GM12865 (cell line): ENCODE results near the gene MBD3L5.
"Not testable (repeated sequence)": the region's sequence is repeated elsewhere in the genome, so short reads cannot be mapped to it uniquely, and the experiment has no call there.

ENCODE experiments used
- DNase-seq: peaks from one replicate; pipeline ENCODE4 v3.0.0; 2010; ENCODE audit warnings: low read depth
- H3K4me3 ChIP-seq: 2 replicates; pipeline ENCODE4 v1.5.1; 2011; ENCODE audit warnings: mild to moderate bottlenecking, low read depth, low read length, control low read depth
- TF ChIP-seq, protein P1 (sequence below): IDR thresholded peaks from 2 replicates; pipeline ENCODE4 v1.5.1; 2011; ENCODE audit warnings: low read length, control low read depth, low read depth, inconsistent platforms; ENCODE audit not compliant: insufficient read depth; ENCODE audit errors: missing control alignments

The MBD3L5 gene

DNA sequence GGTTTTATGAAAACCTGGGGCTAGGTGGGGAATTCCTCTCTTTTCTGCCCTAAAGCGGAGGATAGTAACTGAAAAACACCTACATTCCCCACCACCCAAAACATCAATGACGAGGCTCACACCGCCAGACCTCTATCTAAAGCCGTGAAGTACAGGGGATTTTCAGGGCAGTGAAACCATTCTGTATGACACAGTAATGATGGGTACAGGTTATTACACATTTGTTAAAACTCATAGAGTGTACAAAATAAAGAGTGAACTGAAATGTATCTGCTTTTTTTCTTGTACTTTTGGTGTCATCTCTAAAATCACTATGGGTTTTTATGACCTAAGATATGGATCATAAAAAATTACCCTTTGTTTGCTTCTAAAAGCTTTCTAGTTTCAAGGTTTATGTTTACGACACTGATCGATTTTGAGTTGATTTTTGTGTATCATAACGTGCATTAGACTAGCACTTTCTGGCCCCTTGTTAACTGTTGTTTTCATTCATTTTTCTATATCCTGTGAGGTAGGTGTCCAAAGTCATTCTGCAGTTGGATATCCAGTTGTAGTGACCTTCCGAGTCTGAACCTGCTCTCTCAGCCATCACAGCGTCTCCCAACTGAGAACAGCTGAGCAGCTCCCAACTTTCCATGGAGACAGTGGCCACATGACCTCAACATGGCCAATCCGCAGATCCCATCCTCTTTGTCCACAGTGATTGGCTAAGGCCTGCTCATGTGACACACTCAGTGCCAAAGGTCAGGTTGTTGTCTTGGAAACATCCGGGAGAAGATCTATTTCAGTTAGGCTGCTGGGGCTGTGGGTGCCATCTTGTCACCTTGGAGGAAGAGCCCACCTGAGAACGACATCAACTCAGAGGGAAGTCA lies 19.4 kb upstream of the MBD3L5 start:
- TF ChIP-seq, protein P1, sequence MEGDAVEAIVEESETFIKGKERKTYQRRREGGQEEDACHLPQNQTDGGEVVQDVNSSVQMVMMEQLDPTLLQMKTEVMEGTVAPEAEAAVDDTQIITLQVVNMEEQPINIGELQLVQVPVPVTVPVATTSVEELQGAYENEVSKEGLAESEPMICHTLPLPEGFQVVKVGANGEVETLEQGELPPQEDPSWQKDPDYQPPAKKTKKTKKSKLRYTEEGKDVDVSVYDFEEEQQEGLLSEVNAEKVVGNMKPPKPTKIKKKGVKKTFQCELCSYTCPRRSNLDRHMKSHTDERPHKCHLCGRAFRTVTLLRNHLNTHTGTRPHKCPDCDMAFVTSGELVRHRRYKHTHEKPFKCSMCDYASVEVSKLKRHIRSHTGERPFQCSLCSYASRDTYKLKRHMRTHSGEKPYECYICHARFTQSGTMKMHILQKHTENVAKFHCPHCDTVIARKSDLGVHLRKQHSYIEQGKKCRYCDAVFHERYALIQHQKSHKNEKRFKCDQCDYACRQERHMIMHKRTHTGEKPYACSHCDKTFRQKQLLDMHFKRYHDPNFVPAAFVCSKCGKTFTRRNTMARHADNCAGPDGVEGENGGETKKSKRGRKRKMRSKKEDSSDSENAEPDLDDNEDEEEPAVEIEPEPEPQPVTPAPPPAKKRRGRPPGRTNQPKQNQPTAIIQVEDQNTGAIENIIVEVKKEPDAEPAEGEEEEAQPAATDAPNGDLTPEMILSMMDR, result no peak
- no peak overlapping the region for H3K4me3 ChIP-seq
- peak; percentile 57 for DNase-seq

DNA sequence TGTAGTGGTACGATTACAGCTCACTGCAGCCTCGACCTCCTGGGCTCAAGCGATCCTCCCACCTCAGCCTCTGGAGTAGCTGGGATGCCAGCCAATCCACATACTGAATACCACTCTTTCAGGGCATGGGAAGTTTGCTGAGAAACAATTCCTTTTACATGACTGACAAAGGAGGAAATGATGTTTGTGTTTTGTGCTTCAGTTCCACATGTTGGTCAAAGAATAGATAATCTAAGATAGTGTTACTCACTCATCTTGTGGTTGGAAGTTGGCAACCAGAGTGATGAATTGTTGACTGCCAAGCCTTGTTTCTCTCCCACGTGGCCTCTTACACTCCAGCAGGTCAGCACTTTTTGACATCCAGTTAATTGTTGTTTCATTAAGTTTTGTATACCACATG lies 16.7 kb upstream of the MBD3L5 start:
- DNase-seq, result peak; percentile 62
- TF ChIP-seq, protein P1, result no peak
- no peak overlapping the region for H3K4me3 ChIP-seq

DNA sequence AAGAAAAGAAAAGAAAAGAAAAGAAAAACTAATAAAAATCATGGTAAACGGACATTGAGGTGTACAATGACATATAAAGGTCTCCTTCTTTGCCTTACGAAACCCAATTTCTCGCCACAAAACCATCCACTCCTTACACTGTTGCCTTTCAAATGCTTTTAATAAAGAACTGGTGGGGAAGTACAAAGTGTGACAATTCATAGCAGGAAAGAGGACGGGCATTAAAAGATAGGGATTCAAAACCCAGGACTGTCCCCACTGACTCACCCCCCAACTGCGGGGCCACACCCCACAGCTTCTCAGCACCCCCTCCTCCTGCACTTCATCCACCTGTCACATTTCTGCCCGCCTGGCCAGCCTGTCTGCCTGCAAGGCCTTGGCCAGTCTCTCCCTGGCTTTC lies 11.6 kb upstream of the MBD3L5 start:
- no peak for DNase-seq
- H3K4me3 ChIP-seq, result no peak overlapping the region
- TF ChIP-seq, protein P1, result no peak

GRCh38 chr19:7021331-7021730 lies 9.0 kb upstream of the MBD3L5 start, which contains the start of gene MBD3L2B:
Gene MBD3L2B (minus strand): TSS chr19:7021431. CDS start chr19:7021397, 34 bp downstream.
- not testable (repeated sequence) for DNase-seq, H3K4me3 ChIP-seq

DNA sequence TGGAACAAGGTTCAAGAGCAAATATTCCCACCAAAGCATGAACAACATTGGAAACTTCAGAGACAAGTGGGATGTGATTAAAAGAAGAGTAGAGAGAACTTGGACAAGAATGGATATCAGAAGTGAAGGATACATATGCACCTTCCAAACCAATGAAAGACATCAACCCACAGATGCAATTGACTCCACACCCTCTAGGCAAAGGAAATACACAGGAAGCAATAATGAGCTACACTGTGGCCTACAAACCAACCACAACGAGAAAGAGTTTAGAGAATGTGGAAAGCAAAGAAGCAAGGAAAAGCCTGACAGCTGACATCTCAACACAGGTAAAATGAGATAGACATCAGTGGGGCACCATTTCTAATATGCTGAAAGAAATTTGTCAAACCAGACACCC lies 1.6 kb upstream of the MBD3L5 start:
- not testable (repeated sequence) for DNase-seq, H3K4me3 ChIP-seq

GRCh38 chr19:7040079-7040478 lies 9.7 kb downstream of the MBD3L5 start, which contains the start of gene MBD3L4:
Gene MBD3L4 (minus strand): TSS chr19:7040179. CDS start chr19:7040144, 35 bp downstream.
- DNase-seq, H3K4me3 ChIP-seq: not testable (repeated sequence)

DNA sequence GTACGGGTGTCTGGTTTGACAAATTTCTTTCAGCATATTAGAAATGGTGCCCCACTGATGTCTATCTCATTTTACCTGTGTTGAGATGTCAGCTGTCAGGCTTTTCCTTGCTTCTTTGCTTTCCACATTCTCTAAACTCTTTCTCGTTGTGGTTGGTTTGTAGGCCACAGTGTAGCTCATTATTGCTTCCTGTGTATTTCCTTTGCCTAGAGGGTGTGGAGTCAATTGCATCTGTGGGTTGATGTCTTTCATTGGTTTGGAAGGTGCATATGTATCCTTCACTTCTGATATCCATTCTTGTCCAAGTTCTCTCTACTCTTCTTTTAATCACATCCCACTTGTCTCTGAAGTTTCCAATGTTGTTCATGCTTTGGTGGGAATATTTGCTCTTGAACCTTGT lies 11.2 kb downstream of the MBD3L5 start:
- not testable (repeated sequence) for H3K4me3 ChIP-seq, DNase-seq

- DNase-seq, H3K4me3 ChIP-seq: not testable (repeated sequence)
Measured at GRCh38 chr19:7049021-7049420, 18.6 kb downstream of the MBD3L5 start, which contains the start of gene MBD3L2. Gene MBD3L2 (plus strand): TSS chr19:7049321. CDS start chr19:7049374, 53 bp downstream.

GRCh38 chr19:7051421-7051820 lies 21.0 kb downstream of the MBD3L5 start:
- H3K4me3 ChIP-seq, DNase-seq: not testable (repeated sequence)

DNA sequence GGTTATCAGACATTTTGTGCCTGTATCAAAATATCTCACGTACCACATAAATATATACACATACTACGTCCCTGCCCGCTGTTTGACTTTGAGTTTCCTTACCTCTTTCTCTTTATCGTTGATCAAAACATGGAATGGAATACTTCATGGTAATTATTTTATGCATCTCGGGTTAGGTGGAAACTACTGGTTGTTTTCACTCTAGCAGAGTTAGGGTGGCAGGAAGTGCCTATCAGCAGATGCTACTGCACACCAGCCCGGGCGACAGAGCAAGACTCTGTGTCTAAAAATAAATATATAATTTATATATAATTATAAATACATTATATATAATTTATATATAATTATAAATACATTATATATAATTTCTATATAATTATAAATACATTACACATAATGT lies 22.5 kb downstream of the MBD3L5 start:
- not testable (repeated sequence) for H3K4me3 ChIP-seq, DNase-seq

GRCh38 chr19:7054635-7055368 lies 24.4 kb downstream of the MBD3L5 start:
- DNase-seq, H3K4me3 ChIP-seq: not testable (repeated sequence)

DNA sequence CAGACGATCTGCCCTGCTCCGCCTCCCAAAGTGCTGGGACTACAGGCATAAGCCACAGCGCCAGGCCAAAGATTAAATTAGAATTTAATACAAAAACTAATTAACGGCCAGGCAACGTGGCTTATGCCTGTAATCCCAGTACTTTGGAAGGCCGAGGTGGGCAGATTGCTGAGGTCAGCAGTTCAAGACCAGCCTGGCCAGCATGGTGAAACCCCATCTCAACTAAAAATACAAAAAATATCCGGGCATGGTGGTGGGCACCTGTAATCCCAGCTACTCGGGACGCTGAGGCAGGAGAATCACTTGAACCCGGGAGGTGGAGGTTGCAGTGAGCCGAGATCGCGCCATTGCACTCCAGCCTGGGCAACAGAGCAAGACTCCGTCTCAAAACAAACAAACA lies 25.3 kb downstream of the MBD3L5 start:
- not testable (repeated sequence) for DNase-seq

DNA sequence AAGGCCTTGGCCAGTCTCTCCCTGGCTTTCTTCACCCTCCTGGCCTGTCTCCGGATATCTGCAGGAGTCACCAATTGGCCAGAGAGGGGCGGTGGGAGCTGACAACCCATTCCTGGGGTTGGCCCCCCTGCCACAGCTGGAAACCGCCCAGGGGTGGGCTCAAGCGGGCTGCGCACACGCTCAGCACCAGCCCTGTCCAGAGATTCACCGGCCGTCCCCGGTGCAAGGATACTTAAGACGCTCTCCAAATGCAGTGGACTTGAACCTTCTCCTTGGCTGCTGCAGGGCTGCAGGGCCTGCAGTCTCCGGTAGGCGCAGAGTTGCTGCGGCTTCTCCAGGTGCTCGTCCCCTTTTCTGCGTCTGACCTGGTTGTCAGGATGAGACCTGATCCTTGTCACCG lies 26.0 kb downstream of the MBD3L5 start:
- not testable (repeated sequence) for DNase-seq, H3K4me3 ChIP-seq

More for the DNA sequence above, 25.3 kb downstream of the MBD3L5 start:
- H3K4me3 ChIP-seq, result not testable (repeated sequence)

GRCh38 chr19:7058576-7058975 lies 28.2 kb downstream of the MBD3L5 start, which contains the start of gene MBD3L3:
Gene MBD3L3 (minus strand): TSS chr19:7058676. CDS start chr19:7058605, 71 bp downstream.
- not testable (repeated sequence) for H3K4me3 ChIP-seq, DNase-seq

GRCh38 chr19:7059977-7060376 lies 29.6 kb downstream of the MBD3L5 start:
- not testable (repeated sequence) for H3K4me3 ChIP-seq, DNase-seq
